H1 (cell line): ENCODE results near the gene MID1. TPM values are rescaled to one million over a fixed set of nuclear protein-coding genes. Genes with fewer than 3 reads are reported as not detected.

ENCODE experiments used
- CTCF ChIA-PET: fragments of 300-600 bp; sonication (Branson Sonifier 250); formaldehyde crosslinking; loops from one replicate; lab custom pipeline; 2021; ENCODE audit not compliant: partially characterized antibody; lab: Charles Lee
- POLR2A ChIA-PET: fragments of 300-600 bp; sonication (Branson Sonifier 250); formaldehyde crosslinking; loops from one replicate; lab custom pipeline; 2021; ENCODE audit warnings: inconsistent platforms; ENCODE audit not compliant: partially characterized antibody; lab: Charles Lee
- DNase-seq, 2 experiments: peaks; one replicate each; pipeline versions ENCODE4 v3.0.0 to v3.0.0-alpha.2; 2010 to 2022; ENCODE audit warnings: low spot score in 2 of 2, low read depth in 1 of 2, mixed read lengths in 1 of 2
- FAIRE-seq: peaks from 2 replicates; lab custom pipeline; 2011; peaks lifted over from hg19 to GRCh38; lab: Jason Lieb, UNC
- H2AFZ ChIP-seq: 2 replicates; pipeline ENCODE4 v1.8.1; 2012; ENCODE audit warnings: low read length, inconsistent platforms
- H2AK5ac ChIP-seq: 2 replicates; pipeline ENCODE4 v1.6.1; 2013; ENCODE audit warnings: low read depth, low read length
- H2BK120ac ChIP-seq: replicated peaks from 2 replicates; pipeline ENCODE3; 2013; ENCODE audit warnings: low read depth, low read length, inconsistent platforms
- H2BK12ac ChIP-seq: 2 replicates; pipeline ENCODE4 v1.6.1; 2013; ENCODE audit warnings: low read depth, low read length
- H2BK15ac ChIP-seq: 2 replicates; pipeline ENCODE4 v1.6.1; 2013; ENCODE audit warnings: low read length
- H2BK20ac ChIP-seq: 2 replicates; pipeline ENCODE4 v1.6.1; 2013; ENCODE audit warnings: low read length
- H2BK5ac ChIP-seq: 2 replicates; pipeline ENCODE4 v1.6.1; 2013; ENCODE audit warnings: low read depth, low read length
- H3K14ac ChIP-seq: 2 replicates; pipeline ENCODE4 v1.6.1; 2013; ENCODE audit warnings: inconsistent platforms; ENCODE audit not compliant: insufficient read length
- H3K18ac ChIP-seq: 2 replicates; pipeline ENCODE4 v1.6.1; 2013; ENCODE audit warnings: low read length; ENCODE audit errors: extremely low read depth
- H3K23ac ChIP-seq: 2 replicates; pipeline ENCODE4 v1.6.1; 2013; ENCODE audit warnings: inconsistent platforms; ENCODE audit not compliant: insufficient read length
- H3K23me2 ChIP-seq: 2 replicates; pipeline ENCODE4 v1.6.1; 2013; ENCODE audit warnings: low read depth, low read length
- H3K27ac ChIP-seq: 2 replicates; pipeline ENCODE4 v1.6.1; 2011; ENCODE audit warnings: low read depth, low read length, inconsistent platforms
- H3K27me3 ChIP-seq, 4 experiments: replicated peaks in 1 of 4; 1 replicate in 1 of 4; 2 replicates in 3 of 4; pipeline versions ENCODE4 v1.6.1 to v1.8.1; 2011 to 2013; ENCODE audit warnings: low read length in 3 of 4, mild to moderate bottlenecking in 3 of 4, inconsistent platforms in 2 of 4, mixed read lengths in 2 of 4, moderate library complexity in 1 of 4; ENCODE audit not compliant: control insufficient read depth in 3 of 4, insufficient read depth in 3 of 4; ENCODE audit errors: extremely low read depth in 1 of 4
- H3K36me3 ChIP-seq, 4 experiments: 2 replicates each; pipeline versions ENCODE4 v1.6.1 to v1.8.1; 2011 to 2013; ENCODE audit warnings: mild to moderate bottlenecking in 4 of 4, low read length in 3 of 4, moderate library complexity in 2 of 4, control low read depth in 1 of 4, inconsistent platforms in 1 of 4; ENCODE audit not compliant: insufficient read depth in 4 of 4, control insufficient read depth in 2 of 4
- H3K4ac ChIP-seq: replicated peaks from 2 replicates; pipeline ENCODE3; 2013; ENCODE audit warnings: low read length, low read depth, mixed read lengths, inconsistent platforms; ENCODE audit not compliant: insufficient read length
- H3K4me1 ChIP-seq, 4 experiments: replicated peaks in 1 of 4; 1 replicate in 1 of 4; 2 replicates in 3 of 4; pipeline versions ENCODE4 v1.6.1 to v1.8.1; 2011 to 2013; ENCODE audit warnings: low read length in 3 of 4, inconsistent platforms in 2 of 4, mixed read lengths in 1 of 4; ENCODE audit not compliant: insufficient read depth in 4 of 4, control insufficient read depth in 3 of 4
- H3K4me2 ChIP-seq, 2 experiments: 2 replicates each; pipeline versions ENCODE4 v1.6.1 to v1.8.1; 2011 to 2013; ENCODE audit warnings: low read depth in 2 of 2, low read length in 2 of 2, control low read depth in 1 of 2, inconsistent platforms in 1 of 2, mild to moderate bottlenecking in 1 of 2; ENCODE audit not compliant: insufficient read depth in 1 of 2
- H3K4me3 ChIP-seq, 4 experiments: fragments of 200-600, 300-600 bp in 1 of 4; sonication (generic), shearing (Covaris generic), sonication (Bioruptor Twin) in 1 of 4; 2 replicates each; pipeline versions ENCODE4 v1.5.1 to v1.8.1; 2011 to 2016; ENCODE audit warnings: low read length in 4 of 4, low read depth in 3 of 4, control low read depth in 2 of 4, inconsistent platforms in 2 of 4, mild to moderate bottlenecking in 2 of 4, mixed read lengths in 1 of 4, moderate library complexity in 1 of 4; ENCODE audit not compliant: insufficient read depth in 2 of 4; ENCODE audit errors: extremely low read depth in 1 of 4
- H3K56ac ChIP-seq: replicated peaks from 2 replicates; pipeline ENCODE3; 2013; ENCODE audit warnings: low read depth, mild to moderate bottlenecking, mixed read lengths, low read length, inconsistent platforms; ENCODE audit not compliant: insufficient read length
- H3K79me1 ChIP-seq: 2 replicates; pipeline ENCODE4 v1.6.1; 2013; ENCODE audit warnings: low read depth, low read length, control low read depth
- H3K79me2 ChIP-seq, 2 experiments: 2 replicates each; pipeline versions ENCODE4 v1.6.1 to v1.8.1; 2012 to 2013; ENCODE audit warnings: low read length in 2 of 2, mild to moderate bottlenecking in 2 of 2, inconsistent platforms in 1 of 2; ENCODE audit not compliant: insufficient read depth in 2 of 2, control insufficient read depth in 1 of 2
- H3K9ac ChIP-seq, 4 experiments: replicated peaks in 1 of 4; 1 replicate in 1 of 4; 2 replicates in 3 of 4; pipeline versions ENCODE4 v1.6.1 to v1.8.1; 2011 to 2013; ENCODE audit warnings: low read depth in 3 of 4, low read length in 3 of 4, control low read depth in 2 of 4, mild to moderate bottlenecking in 2 of 4, moderate library complexity in 2 of 4, inconsistent platforms in 1 of 4; ENCODE audit errors: extremely low read depth in 1 of 4
- H3K9me3 ChIP-seq, 2 experiments: 2 replicates each; pipeline versions ENCODE4 v1.6.1 to v1.8.1; 2012 to 2013; ENCODE audit warnings: mild to moderate bottlenecking in 2 of 2, moderate library complexity in 2 of 2, control low read depth in 1 of 2, inconsistent platforms in 1 of 2, low read depth in 1 of 2, low read length in 1 of 2, mixed read lengths in 1 of 2; ENCODE audit not compliant: insufficient read depth in 2 of 2
- H4K20me1 ChIP-seq, 2 experiments: replicated peaks in 1 of 2; 2 replicates each; pipeline versions ENCODE3 to v1.8.1; 2011 to 2013; ENCODE audit warnings: inconsistent platforms in 2 of 2, low read length in 2 of 2, mild to moderate bottlenecking in 1 of 2; ENCODE audit not compliant: insufficient read depth in 2 of 2, control insufficient read depth in 1 of 2
- H4K5ac ChIP-seq: 2 replicates; pipeline ENCODE4 v1.6.1; 2013; ENCODE audit warnings: low read length, low read depth, mixed read lengths, inconsistent platforms; ENCODE audit not compliant: insufficient read length
- H4K8ac ChIP-seq: 2 replicates; pipeline ENCODE4 v1.8.0; 2013; ENCODE audit warnings: mild to moderate bottlenecking, moderate library complexity, low read length, inconsistent platforms; ENCODE audit not compliant: insufficient read depth; ENCODE audit errors: extremely low read depth
- H4K91ac ChIP-seq: replicated peaks from 2 replicates; pipeline ENCODE3; 2013; ENCODE audit warnings: low read length, mixed read lengths, inconsistent platforms; ENCODE audit not compliant: insufficient read length
- ATF2 ChIP-seq: IDR thresholded peaks from 2 replicates; pipeline ENCODE4 v1.6.1; 2012; ENCODE audit warnings: low read length, inconsistent platforms
- BRCA1 ChIP-seq: IDR thresholded peaks from 2 replicates; pipeline ENCODE4 v1.6.1; 2012; ENCODE audit warnings: low read depth, low read length, improper control_type of control experiment
- CBX5 ChIP-seq: fragments of 300-800, 300-1000 bp; sonication (generic); IDR thresholded peaks from 2 replicates; pipeline ENCODE4 v1.7.1; 2016; ENCODE audit warnings: antibody characterized with exemption, low read length, low read depth
- CHD2 ChIP-seq: IDR thresholded peaks from 2 replicates; pipeline ENCODE4 v1.6.1; 2012; ENCODE audit warnings: low read length, improper control_type of control experiment
- EZH2 ChIP-seq: fragments of 200-600 bp; sonication (generic); IDR thresholded peaks from 2 replicates; pipeline ENCODE4 v1.7.1; 2012; ENCODE audit warnings: low read depth, mild to moderate bottlenecking, moderate library complexity, low read length, inconsistent platforms; ENCODE audit not compliant: severe bottlenecking
- HDAC6 ChIP-seq: IDR thresholded peaks from one replicate; pipeline ENCODE4 v1.7.1; 2012; ENCODE audit warnings: low read depth, mild to moderate bottlenecking, inconsistent platforms, low read length, moderate library complexity
- PHF8 ChIP-seq: fragments of 200-600 bp; sonication (generic); conservative IDR thresholded peaks from 2 replicates; pipeline ENCODE4 v1.7.1; 2012; ENCODE audit warnings: low read depth, mild to moderate bottlenecking, inconsistent platforms, low read length, moderate library complexity
- POLR2AphosphoS5 ChIP-seq: IDR thresholded peaks from 2 replicates; pipeline ENCODE4 v1.6.1; 2011; ENCODE audit warnings: low read depth, low read length
- SIN3A ChIP-seq, 2 experiments: IDR thresholded peaks in 1 of 2; conservative IDR thresholded peaks in 1 of 2; 2 replicates each; pipeline ENCODE4 v1.6.1; 2011 to 2012; ENCODE audit warnings: low read length in 2 of 2, improper control_type of control experiment in 1 of 2, low read depth in 1 of 2, mild to moderate bottlenecking in 1 of 2
- SIX5 ChIP-seq: IDR thresholded peaks from 2 replicates; pipeline ENCODE4 v1.6.1; 2011; ENCODE audit warnings: mild to moderate bottlenecking, low read depth, low read length
- TAF1 ChIP-seq: IDR thresholded peaks from 2 replicates; pipeline ENCODE4 v1.6.1; 2011; ENCODE audit warnings: mild to moderate bottlenecking, low read depth, low read length
- USF2 ChIP-seq: IDR thresholded peaks from 2 replicates; pipeline ENCODE4 v1.6.1; 2011; ENCODE audit warnings: low read length, improper control_type of control experiment
- WGBS, 2 experiments: shearing (Covaris generic) in 1 of 2; methylation state at CpG; one replicate each; pipeline versions ENCODE4 v1.1.6 to v1.1.7; 2013 to 2015; ENCODE audit warnings: low lambda C conversion rate in 2 of 2, mixed read lengths in 2 of 2, inconsistent platforms in 1 of 2, low coverage in 1 of 2, missing lambda C conversion rate in 1 of 2; ENCODE audit not compliant: insufficient replicate concordance in 2 of 2, insufficient coverage in 1 of 2, insufficient read length in 1 of 2; ENCODE audit errors: extremely low coverage in 1 of 2, missing lambda C conversion rate in 1 of 2; 5-methylcytosine and 5-hydroxymethylcytosine counted together
- polyA plus RNA-seq, 7 experiments: library from polyadenylated mRNA; depleted of rRNA in 3 of 7; stranded (reverse) in 5 of 7; unstranded in 2 of 7; fragments of >200 nt in 5 of 7; fragments of 200-250 nt in 2 of 7; gene quantifications; 1 replicate in 5 of 7; 2 replicates in 1 of 7; 4 replicates in 1 of 7; pipeline versions ENCODE4 v1.2.1 to v1.2.3, GENCODE V29; 2011 to 2013; ENCODE audit warnings: missing spikeins in 2 of 7, mixed read lengths in 2 of 7
- total RNA-seq: library from RNA; stranded (reverse); fragmentation: NEBNext Ultra II Directional; extraction: Animal tissue kit (Norgen Biotek cat#: 25700); gene quantifications from 2 replicates; pipeline ENCODE4 v1.2.1, GENCODE V29; 2021

MID1 gene
- total and polyA plus RNA-seq, 2 of the 8 experiments (the other 6 are each of a cell fraction or from before 2014, with no cell fraction given): 12.9 to 54.3 TPM

GRCh38 chrX:10566716-10567097, 53.7 kb downstream of the MID1 start:
- no peak overlapping the region for H4K5ac ChIP-seq
- H4K20me1 ChIP-seq: no peaks in the 10 kb centered on the region
- no peak overlapping the region for H2BK12ac ChIP-seq
- no peak overlapping the region for H2BK5ac ChIP-seq
- peaks cover 0 to 5% (median 2%) of the 10 kb centered on the region in 4 experiments; a peak in 2 of 7 replicates for H3K4me1 ChIP-seq
- H2BK120ac ChIP-seq: no peak overlapping the region
- no peak overlapping the region for H3K27ac ChIP-seq
- no peak overlapping the region for H2AK5ac ChIP-seq
- H4K8ac ChIP-seq: no peak overlapping the region
- no peak overlapping the region for H3K9ac ChIP-seq
- 93% methylated on average over 7 of the region's 11 CpGs; no CpG with 5 or more reads in 1 of the 2 experiments for WGBS, 2 experiments
- no peak overlapping the region for H3K23ac ChIP-seq
- no peak overlapping the region for H3K56ac ChIP-seq
- no peak overlapping the region for H4K91ac ChIP-seq
- H3K36me3 ChIP-seq: peaks cover 0 to 7% (median 6%) of the 10 kb centered on the region in 4 experiments; a peak in 3 of 8 replicates
- H3K14ac ChIP-seq: no peak overlapping the region
- no peak overlapping the region for H3K18ac ChIP-seq
- no peaks in the 10 kb centered on the region for H3K27me3 ChIP-seq
- FAIRE-seq (no peak), DNase-seq (no peak)
- H3K23me2 ChIP-seq: no peaks in the 10 kb centered on the region
- no peak overlapping the region for H3K4ac ChIP-seq
- H3K79me1 ChIP-seq: no peaks in the 10 kb centered on the region
- H3K79me2 ChIP-seq: peaks cover 0 to 63% of the 10 kb centered on the region in 2 experiments; a peak in 2 of 4 replicates
- POLR2A ChIA-PET: no interaction called here
- no peak overlapping the region for H2BK20ac ChIP-seq
- H2AFZ ChIP-seq: no peak overlapping the region
- H3K4me2 ChIP-seq: no peak overlapping the region
- no peak overlapping the region for H2BK15ac ChIP-seq
- CTCF ChIA-PET: no interaction called here
- H3K4me3 ChIP-seq: no peak overlapping the region
- H3K9me3 ChIP-seq: no peaks in the 10 kb centered on the region
- TF ChIP-seq SIX5 (no peak), TAF1 (no peak), CHD2 (no peak), EZH2 (no peak), SIN3A (conservative IDR thresholded peaks at IDR 0.05 in 1 of 2, IDR thresholded peaks at IDR 0.05 in 1 of 2; ENCODE audit: low read depth in 1 of 2, low read length in 2 of 2) (no peak), PHF8 (no peak), CBX5 (no peak), BRCA1 (no peak), HDAC6 (no peak), POLR2AphosphoS5 (no peak), ATF2 (no peak), USF2 (no peak)
